SU-DHL-6 (cell line): ENCODE data around the gene KCNK15.

ENCODE experiments used
- H2AFZ ChIP-seq: fragments of 200-600 bp; sonication (generic); 2 replicates; pipeline ENCODE4 v1.6.1; 2014; ENCODE audit warnings: low read depth, mild to moderate bottlenecking, moderate library complexity, mixed read lengths, antibody characterized with exemption, low read length; ENCODE audit not compliant: severe bottlenecking
- H3F3A ChIP-seq: fragments of 200-600 bp; shearing (Covaris generic); 2 replicates; pipeline ENCODE4 v1.6.0; 2016; ENCODE audit warnings: antibody characterized with exemption, mild to moderate bottlenecking; ENCODE audit not compliant: insufficient read depth
- H3K27ac ChIP-seq: fragments of 200-600 bp; sonication (generic); 2 replicates; pipeline ENCODE4 v1.5.1; 2016; ENCODE audit warnings: low read depth, mild to moderate bottlenecking, low read length, moderate library complexity, mixed read lengths
- H3K27me3 ChIP-seq: fragments of 200-600 bp; sonication (generic), shearing (Covaris generic); 2 replicates; pipeline ENCODE4 v1.6.0; 2014; ENCODE audit warnings: mild to moderate bottlenecking, low read length
- H3K36me3 ChIP-seq: fragments of 200-600 bp; sonication (generic); 2 replicates; pipeline ENCODE4 v1.6.1; 2014; ENCODE audit warnings: mild to moderate bottlenecking, low read length, mixed read lengths
- H3K4me2 ChIP-seq: fragments of 300-600, 200-600 bp; shearing (Covaris generic), sonication (generic); 2 replicates; pipeline ENCODE4 v1.6.0; 2014; ENCODE audit warnings: low read length, low read depth, mild to moderate bottlenecking; ENCODE audit not compliant: poor library complexity, severe bottlenecking
- H3K4me3 ChIP-seq: fragments of 200-600 bp; sonication (generic); 2 replicates; pipeline ENCODE4 v1.5.1; 2014; ENCODE audit warnings: antibody characterized with exemption, low read length, mild to moderate bottlenecking, mixed read lengths; ENCODE audit not compliant: insufficient read depth, poor library complexity, severe bottlenecking
- H3K79me2 ChIP-seq: fragments of 200-600 bp; sonication (generic); 2 replicates; pipeline ENCODE4 v1.6.1; 2014; ENCODE audit warnings: mild to moderate bottlenecking, low read length, moderate library complexity; ENCODE audit not compliant: insufficient read depth
- H3K9ac ChIP-seq: fragments of 200-600 bp; sonication (generic); 2 replicates; pipeline ENCODE4 v1.7.0; 2014; ENCODE audit warnings: mild to moderate bottlenecking, low read length
- H3K9me2 ChIP-seq: fragments of 200-600 bp; sonication (generic); replicated peaks from 2 replicates; pipeline ENCODE4 v1.6.1; 2014; ENCODE audit warnings: low read length; ENCODE audit not compliant: insufficient read depth
- H3K9me3 ChIP-seq: fragments of 200-600 bp; sonication (generic); 2 replicates; pipeline ENCODE4 v1.6.1; 2014; ENCODE audit warnings: low read length, mixed read lengths; ENCODE audit not compliant: insufficient read depth
- H4K20me1 ChIP-seq: fragments of 200-600 bp; sonication (generic); 2 replicates; pipeline ENCODE4 v1.6.1; 2014; ENCODE audit warnings: low read depth, mild to moderate bottlenecking, antibody characterized with exemption, low read length, moderate library complexity, mixed read lengths
- CTCF ChIP-seq: fragments of 200-600 bp; sonication (generic); IDR thresholded peaks from one replicate; pipeline ENCODE4 v1.5.1; 2017; ENCODE audit warnings: antibody characterized with exemption, mild to moderate bottlenecking, low read length, moderate library complexity; ENCODE audit not compliant: insufficient read depth, poor library complexity, severe bottlenecking
- EZH2phosphoT487 ChIP-seq: fragments of 200-600 bp; sonication (generic), shearing (Covaris generic); conservative IDR thresholded peaks from 2 replicates; pipeline ENCODE4 v1.6.1; 2018; ENCODE audit warnings: mild to moderate bottlenecking, antibody characterized with exemption, low read length, moderate library complexity, mixed read lengths

Gene KCNK15

GRCh38 chr20:44750081-44750805, 4.6 kb downstream of the KCNK15 start:
- Histone ChIP-seq H3K27me3 (no peaks in the 10 kb centered on the region), H2AFZ (no peak overlapping the region), H3K4me3 (no peak overlapping the region), H4K20me1 (no peaks in the 10 kb centered on the region), H3K27ac (no peak overlapping the region), H3K36me3 (no peaks in the 10 kb centered on the region), H3K9ac (no peak overlapping the region), H3K9me2 (no peaks in the 10 kb centered on the region), H3F3A (no peaks in the 10 kb centered on the region), H3K9me3 (no peaks in the 10 kb centered on the region), H3K4me2 (no peak overlapping the region), H3K79me2 (no peaks in the 10 kb centered on the region)
- TF ChIP-seq CTCF (no peak), EZH2phosphoT487 (no peak)

- Histone ChIP-seq H3K9ac (no peak overlapping the region), H3K9me2 (no peaks in the 10 kb centered on the region), H3K4me3 (no peak overlapping the region), H3K9me3 (no peaks in the 10 kb centered on the region), H2AFZ (no peak overlapping the region), H3K4me2 (no peak overlapping the region), H3K79me2 (no peaks in the 10 kb centered on the region), H3K27me3 (no peaks in the 10 kb centered on the region), H3K36me3 (no peaks in the 10 kb centered on the region), H3F3A (no peaks in the 10 kb centered on the region), H3K27ac (no peak overlapping the region), H4K20me1 (no peaks in the 10 kb centered on the region)
- no peak for TF ChIP-seq CTCF
- TF ChIP-seq EZH2phosphoT487: no peak
Measured at GRCh38 chr20:44752099-44752931, 6.7 kb downstream of the KCNK15 start.

GRCh38 chr20:44754554-44754953, 8.9 kb downstream of the KCNK15 start:
- TF ChIP-seq EZH2phosphoT487 (no peak), CTCF (no peak)
- Histone ChIP-seq H3K27me3 (no peaks in the 10 kb centered on the region), H3K79me2 (no peaks in the 10 kb centered on the region), H3K9ac (no peak overlapping the region), H3F3A (no peaks in the 10 kb centered on the region), H3K4me2 (no peak overlapping the region), H3K4me3 (no peak overlapping the region), H3K27ac (no peak overlapping the region), H3K9me3 (no peaks in the 10 kb centered on the region), H3K9me2 (no peaks in the 10 kb centered on the region), H4K20me1 (no peaks in the 10 kb centered on the region), H2AFZ (no peak overlapping the region), H3K36me3 (no peaks in the 10 kb centered on the region)
